Middle frontal gyrus (tissue), 1 donor: Measurements from ENCODE around the gene PCYT1A.
A peak's percentile ranks its signal among the peaks of the same experiment; 100 is the strongest.
"Not testable (repeated sequence)": the region's sequence is repeated elsewhere in the genome, so short reads cannot be mapped to it uniquely, and the experiment has no call there.

Source experiments
- DNase-seq: peaks from one replicate; pipeline ENCODE4 v3.0.0-alpha.2; 2015; ENCODE audit warnings: low spot score; ENCODE audit errors: extremely low spot score

Gene PCYT1A

GRCh38 chr3:196287440-196288140 is at the start of gene PCYT1A:
PCYT1A (minus strand) TSS chr3:196287726; CDS start chr3:196270531, 17,195 bp downstream.
- DNase-seq: peak; percentile 89

DNA sequence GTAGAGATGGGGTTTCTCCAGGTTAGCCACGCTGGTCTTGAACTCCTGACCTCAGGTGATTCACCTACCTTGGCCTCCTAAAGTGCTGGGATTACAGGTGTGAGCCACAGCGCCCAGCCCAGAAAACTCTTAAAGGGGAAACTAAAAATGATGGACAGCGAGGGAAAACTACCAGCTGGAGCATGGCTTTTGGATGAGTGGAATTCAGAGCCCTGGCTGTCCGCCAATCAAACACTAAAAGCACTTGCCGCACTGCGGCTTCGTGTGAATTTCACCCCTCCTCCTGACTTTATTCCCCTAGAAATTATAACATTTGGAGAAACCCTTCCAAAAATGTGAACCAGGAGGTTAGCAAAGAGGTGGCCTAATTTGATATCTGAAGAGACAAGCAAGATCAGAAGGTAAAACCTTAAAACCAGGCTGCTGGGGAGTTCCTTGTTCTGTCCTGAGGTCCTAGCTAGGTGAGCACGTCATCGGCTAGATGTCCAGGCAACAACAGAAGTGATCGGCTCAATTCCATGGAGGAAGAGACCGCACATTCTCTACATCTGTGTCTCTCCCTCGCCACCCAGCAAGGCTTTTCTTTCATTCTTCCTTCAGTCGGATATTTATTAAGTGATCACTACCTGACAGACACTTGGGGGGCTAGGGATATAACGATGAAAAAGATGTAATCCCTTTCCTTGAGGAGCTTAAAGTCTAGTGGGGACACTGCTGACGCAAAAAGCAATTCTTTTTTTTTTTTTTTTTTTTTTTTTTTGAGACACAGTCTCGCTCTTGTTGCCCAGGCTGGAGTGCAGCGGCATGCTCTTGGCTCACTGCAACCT is 49.0 kb upstream of the PCYT1A start:
- no peak for DNase-seq

DNA sequence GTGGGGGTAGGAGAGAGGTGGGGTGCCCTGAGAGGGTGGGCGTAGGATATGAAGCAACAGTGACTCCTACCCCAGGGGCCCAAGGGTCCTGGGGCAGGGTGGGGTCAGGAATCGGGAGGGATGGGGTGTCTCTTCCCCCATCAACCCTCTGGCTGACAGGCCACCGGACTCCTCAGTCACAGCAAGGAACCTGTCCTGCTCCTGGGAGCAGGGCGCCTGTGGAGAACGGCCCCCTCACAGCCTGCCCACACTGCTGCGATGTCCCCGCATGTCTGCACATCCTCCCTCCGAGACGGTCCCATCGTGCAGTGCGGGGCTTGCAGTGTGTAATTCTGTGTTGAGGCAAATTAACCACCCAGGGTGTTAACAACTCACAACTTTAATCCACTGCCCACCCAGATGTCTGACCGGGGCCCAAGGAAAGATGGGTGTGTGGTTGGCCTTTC is 48.0 kb upstream of the PCYT1A start:
- DNase-seq: no peak

DNA sequence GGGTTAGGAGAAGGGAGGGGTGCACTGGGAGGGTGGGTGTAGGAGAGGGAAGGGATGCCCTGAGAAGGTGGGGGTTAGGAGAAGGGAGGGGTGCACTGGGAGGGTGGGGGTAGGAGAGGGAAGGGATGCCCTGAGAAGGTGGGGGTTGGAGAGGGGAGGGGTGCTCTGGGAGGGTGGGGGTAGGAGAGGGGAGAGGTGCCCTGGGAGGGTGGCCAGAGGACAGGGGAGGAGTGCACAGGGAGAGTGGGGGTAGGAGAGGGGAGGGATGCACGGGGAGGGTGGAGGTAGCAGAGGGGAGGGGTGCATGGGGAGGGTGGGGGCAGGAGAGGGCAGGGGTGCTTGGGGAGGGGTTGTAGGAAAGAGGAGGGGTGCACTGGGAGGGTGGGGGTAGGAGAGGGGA is 47.5 kb upstream of the PCYT1A start:
- no peak for DNase-seq

GRCh38 chr3:196332168-196332567 is 44.6 kb upstream of the PCYT1A start:
- no peak for DNase-seq

DNA sequence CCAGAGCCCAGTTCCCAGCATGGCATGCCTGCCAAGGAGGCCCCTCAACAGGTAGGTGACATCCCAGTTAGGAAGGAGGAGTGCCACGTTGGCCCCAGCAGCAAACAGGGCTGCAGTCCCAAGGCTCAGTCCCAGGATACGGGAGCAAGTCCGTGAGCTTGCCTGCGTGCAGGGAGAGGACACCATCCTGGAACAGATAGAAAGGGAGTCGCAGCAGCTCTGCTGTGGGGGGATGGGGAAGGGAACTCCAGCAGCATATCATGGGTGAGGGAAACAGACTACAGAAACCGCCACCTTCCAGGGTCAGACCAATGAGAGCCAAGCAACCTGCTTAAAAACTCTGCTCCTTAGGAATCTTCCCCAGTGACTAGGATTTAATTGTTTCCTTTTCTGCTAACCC is 39.9 kb upstream of the PCYT1A start:
- DNase-seq: no peak

DNA sequence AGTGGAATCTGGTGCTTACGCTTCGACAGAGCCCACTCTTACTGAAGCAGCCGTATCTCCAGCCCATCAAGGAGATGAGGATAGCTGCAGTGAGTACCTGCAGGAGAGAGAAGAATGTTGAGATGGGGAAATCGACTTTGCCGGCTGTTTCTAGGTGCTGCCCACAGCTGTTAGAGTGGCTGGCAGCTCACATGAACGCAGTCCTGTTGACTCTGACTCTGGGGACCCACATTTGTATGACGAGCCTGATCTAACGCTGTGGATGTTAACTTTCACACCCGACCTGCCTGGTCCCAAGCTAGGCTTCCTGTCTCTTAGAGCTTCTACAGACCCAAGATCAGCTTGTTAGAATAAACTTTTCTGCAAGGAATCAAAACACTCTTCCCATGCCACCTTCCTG is 39.4 kb upstream of the PCYT1A start:
- no peak for DNase-seq

DNA sequence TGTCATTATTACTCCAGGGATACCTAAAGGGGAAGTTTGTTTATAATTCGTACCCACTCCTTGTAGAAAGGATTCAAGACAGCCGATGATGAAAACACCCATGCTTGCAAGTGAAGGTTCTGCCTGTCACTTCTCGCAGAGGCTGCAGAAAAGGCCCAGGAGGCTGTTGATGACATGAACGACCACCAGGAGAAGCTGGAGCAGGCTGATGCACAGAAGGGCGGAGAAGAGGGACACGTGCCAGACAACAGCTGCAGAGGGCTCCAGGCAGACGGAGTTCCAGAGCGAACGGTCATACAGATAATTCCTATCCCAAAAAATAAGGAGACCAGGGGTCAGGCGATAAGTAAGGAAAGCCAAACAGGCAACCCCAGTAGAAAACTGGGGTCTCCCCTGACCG is 36.2 kb upstream of the PCYT1A start:
- DNase-seq: no peak

DNA sequence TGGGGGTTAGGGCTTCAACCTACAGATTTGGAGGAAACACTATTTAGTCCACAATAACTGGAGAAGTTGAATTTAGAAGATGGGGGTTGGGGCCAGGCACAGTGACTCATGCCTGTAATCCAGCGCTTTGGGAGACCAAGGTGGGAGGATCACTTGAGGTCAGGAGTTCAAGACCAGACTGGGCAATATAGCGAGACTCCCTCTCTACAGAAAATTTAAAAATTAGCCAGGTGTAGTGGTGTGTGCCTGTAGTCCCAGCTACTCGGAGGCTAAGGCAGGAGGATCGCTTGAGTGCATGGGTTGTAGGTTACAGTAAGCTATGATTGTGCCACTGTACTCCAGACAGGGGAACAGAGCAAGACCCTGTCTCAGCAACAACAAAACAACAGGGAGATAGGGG is 35.5 kb upstream of the PCYT1A start:
- DNase-seq: no peak

GRCh38 chr3:196321162-196321561 is 33.6 kb upstream of the PCYT1A start:
- no peak for DNase-seq

DNA sequence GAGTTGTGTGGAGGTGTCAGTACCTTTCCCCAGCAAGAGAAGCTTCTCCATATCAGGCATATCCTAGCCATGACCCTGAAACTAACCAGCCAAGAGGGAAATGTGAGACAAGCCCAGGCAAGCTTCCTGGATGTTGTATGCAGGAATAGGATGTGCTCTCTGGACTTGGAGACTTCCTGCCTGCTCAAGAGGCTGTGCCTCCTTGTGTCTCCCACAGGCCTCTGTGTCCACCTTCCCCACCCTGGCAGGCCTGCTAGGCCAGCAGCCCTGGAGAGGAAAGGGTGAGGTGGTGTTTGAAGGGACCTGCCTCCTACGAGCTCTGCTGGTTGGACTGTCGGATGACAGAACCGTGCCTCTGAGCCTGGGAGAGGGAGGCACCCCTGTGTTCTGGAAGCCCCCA is 32.6 kb upstream of the PCYT1A start:
- DNase-seq: no peak

DNA sequence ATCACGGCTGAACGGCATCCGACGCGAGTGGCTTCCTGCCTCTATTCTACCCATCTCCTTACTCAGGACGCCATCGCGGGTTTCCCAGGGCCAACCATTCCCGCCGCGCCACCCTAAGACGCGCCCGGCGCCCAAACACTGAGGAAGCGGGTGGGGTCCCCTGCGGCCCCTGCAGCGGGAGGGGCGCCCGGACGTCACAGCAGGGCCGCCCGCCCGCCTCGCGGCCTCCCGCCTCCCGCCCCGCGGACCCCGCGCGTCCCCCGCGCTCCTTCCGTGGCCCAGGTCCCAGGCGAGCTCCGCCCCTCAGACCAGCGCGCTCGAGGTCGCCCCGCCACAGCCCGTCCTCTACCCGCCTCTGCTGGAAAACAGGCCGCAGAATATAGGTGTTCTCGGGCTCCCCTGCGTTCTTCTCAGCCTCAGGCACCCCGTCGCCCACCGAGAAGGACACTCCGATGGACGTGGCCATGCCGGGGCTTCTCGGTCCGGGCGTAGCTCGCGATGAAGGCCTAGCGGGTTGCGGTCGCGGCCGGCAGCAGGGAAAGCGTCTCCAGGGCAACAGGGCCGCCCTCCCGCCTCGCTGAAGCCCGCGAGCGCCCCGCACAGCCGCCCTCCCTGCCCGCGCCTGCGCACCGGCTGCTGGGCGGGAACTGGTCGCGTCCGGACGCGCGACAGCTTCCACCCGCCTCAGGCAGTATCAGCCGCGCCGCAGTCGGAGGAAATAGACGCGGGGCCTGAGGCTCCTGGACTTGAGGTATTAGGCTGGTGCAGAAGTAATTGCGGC is 30.4 kb upstream of the PCYT1A start, which contains the start of gene DYNLT2B:
TSS of gene DYNLT2B (minus strand) at position 554 of the 781 bp plus-strand sequence. CDS start at position 466, 88 bp downstream.
- DNase-seq: peak; percentile 82

DNA sequence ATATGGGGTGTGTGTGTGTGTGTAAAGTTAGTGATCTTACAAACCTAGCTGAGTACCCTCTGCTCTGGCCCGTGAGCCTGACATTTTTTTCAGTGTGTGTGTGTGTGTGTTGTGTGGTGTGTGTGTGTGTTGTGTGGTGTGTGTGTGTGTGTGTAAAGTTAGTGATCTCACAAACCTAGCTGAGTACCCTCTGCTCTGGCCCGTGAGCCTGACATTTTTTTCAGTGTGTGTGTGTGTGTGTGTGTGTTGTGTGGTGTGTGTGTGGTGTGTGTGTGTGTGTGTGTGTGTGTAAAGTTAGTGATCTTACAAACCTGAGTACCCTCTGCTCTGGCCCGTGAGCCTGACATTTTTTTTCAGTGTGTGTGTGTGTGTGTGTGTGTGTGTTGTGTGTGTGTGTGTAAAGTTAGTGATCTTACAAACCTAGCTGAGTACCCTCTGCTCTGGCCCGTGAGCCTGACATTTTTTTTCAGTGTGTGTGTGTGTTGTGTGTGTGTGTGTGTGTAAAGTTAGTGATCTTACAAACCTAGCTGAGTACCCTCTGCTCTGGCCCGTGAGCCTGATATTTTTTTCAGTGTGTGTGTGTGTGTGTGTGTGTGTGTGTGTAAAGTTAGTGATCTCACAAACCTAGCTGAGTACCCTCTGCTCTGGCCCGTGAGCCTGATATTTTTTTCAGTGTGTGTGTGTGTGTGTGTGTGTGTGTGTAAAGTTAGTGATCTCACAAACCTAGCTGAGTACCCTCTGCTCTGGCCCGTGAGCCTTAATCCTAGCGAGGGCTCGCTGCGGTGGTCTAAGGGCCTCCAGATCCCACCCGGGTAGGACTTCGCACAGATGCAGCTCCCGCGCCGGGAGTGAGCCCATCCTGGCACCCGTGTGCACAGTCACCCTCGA is 29.5 kb upstream of the PCYT1A start:
- DNase-seq: not testable (repeated sequence)

DNA sequence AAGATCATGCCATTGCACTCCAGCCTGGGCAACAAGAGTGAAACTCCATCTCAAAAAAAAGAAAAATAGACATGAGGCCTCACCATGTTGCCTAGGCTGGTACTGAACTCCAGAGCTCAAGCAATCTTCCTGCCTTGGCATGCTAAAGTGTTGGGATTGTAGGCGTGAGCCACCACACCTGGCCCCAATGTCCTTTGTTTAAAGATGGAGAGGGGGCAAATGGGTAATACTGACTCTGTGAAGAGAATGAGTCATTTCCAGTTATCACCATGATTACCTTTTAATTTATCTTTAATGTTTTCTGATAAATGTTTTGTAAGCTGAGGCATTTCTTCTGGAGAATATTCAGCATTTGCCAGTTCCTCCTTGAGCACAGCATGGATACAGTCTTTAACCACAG is 28.3 kb upstream of the PCYT1A start:
- DNase-seq: no peak

DNA sequence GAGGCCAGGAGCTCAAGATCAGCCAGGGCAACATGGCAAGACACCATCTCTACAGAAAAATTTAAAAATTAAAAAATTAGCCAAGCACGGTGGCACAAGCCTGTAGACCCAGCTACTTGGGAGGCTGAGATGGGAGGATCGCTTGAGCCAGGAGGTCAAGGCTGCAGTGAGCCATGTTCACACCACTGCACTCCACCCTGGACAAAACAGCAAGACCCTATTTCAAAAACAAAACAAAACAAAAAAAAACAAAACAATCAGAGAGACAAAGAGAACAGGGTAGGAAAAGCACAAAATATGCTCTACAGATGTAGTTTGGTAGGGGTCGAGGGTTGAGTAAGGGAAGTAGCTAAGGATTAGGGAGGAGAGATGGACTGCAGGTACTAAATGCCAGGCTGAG is 27.1 kb upstream of the PCYT1A start:
- DNase-seq: no peak

GRCh38 chr3:196314086-196314485 is 26.6 kb upstream of the PCYT1A start:
- DNase-seq: not testable (repeated sequence)

GRCh38 chr3:196302960-196303359 is 15.4 kb upstream of the PCYT1A start:
- not testable (repeated sequence) for DNase-seq

DNA sequence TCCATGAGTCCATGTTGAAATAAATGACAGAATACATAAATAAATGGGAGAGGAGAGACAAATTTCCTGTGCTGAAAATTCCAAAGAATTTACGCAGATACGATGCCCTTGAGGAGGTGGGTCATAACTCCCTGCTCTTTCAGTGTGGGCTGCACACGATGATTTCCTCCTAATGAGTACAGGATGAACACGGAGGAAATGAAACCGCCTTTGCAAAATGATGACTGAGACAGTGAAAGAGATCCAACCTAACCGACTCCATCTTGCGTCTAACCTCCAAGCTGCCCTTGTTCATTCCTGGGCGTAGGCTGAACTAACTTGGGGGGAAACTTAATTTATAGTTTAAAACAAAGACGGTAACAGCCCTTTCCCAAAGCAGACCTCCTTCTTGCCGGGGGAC is 15.0 kb upstream of the PCYT1A start:
- not testable (repeated sequence) for DNase-seq

GRCh38 chr3:196298521-196298920 is 11.0 kb upstream of the PCYT1A start:
- DNase-seq: no peak

- no peak for DNase-seq
Observed at GRCh38 chr3:196292286-196292923, 4.9 kb upstream of the PCYT1A start.
